HG02885 (cell line): ENCODE results near the gene STX4.

ENCODE experiments used
- ATAC-seq: cut with Tn5 transposase; IDR thresholded peaks from one replicate; pipeline ENCODE4 v1.9.1; 2021; ENCODE audit warnings: mild to moderate bottlenecking; ENCODE audit not compliant: unreplicated experiment, poor library complexity

Gene STX4

DNA sequence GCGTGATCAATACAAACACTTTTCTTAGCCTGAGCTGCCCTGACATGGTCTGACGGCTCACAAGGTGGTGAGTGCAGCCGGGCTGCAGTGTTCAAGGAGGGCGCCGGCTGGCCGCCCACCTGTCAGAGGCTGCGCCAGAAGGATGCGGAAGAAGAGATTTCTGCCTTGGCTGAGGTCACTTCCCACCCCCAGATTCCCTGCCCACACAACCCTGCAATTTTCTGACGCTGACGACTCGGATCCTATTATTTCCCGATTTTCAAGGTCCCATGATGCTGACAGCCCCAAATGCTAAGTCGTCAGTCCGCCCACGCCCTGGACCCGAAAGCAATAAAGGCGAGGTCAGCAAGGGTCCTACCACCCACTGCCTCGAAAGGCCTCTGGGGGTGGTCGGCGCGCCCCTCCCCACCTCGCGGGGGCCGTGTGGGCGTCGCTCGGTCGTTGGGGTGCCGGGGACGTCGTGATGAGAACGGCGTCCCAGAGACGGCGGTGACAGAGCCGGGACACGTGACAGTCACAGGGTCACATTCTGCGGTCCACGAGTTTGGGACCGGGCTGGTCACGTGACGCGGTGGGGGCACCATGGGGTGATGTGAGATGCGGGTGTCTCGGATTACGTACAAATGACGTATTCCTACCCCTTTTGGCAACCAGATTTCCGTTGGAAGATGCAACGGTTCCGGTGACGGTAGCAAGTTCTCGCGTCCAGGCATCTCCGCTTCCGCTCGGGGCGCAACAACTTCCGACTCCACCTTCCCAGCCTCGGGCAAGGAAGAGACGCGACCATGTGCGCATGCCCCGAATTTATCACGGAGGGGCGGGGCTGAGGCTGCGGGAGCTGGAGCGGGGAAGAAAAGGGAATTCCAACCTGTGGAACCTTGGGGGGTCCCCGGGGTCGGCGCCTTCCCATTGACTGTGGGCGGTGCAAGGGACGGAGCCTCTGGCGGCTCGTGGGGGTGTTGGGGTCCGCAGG lies at the start of gene STX4:
TSS of gene STX4 (plus strand) at position 823 of the 973 bp plus-strand sequence. CDS start 248 bp downstream, outside the sequence.
- peak; percentile 84 for ATAC-seq

DNA sequence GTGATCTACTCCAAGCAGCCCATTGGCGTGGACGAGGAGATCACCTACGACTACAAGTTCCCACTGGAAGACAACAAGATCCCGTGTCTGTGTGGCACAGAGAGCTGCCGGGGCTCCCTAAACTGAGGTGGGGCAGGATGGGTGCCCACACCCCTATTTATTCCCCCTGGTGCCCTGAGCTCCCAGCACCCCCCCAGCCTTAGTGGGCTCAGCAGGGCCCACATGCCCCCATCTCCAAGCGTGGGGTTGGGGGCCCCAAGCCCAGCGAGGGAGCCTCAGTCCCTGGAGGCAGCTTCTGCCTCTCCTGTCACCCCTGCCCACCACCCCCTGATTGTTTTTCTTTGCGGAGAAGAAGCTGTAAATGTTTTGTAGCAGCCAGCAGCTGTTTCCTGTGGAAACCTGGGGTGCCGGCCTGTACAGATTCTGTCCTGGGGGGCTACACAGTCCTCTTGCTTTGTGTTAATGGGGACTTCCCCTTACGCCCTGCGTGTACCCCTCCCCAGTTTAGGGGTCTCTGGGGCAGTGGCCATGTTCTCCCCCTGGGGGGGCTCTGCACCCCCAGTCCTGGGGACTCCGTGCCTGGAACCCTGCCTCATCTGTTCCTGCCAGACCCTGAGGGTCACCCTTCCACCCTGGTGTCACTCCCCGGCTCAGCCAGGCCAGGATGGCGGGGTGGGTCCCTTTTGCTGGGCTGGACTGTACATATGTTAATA lies 49.3 kb upstream of the STX4 start:
- no peak for ATAC-seq

DNA sequence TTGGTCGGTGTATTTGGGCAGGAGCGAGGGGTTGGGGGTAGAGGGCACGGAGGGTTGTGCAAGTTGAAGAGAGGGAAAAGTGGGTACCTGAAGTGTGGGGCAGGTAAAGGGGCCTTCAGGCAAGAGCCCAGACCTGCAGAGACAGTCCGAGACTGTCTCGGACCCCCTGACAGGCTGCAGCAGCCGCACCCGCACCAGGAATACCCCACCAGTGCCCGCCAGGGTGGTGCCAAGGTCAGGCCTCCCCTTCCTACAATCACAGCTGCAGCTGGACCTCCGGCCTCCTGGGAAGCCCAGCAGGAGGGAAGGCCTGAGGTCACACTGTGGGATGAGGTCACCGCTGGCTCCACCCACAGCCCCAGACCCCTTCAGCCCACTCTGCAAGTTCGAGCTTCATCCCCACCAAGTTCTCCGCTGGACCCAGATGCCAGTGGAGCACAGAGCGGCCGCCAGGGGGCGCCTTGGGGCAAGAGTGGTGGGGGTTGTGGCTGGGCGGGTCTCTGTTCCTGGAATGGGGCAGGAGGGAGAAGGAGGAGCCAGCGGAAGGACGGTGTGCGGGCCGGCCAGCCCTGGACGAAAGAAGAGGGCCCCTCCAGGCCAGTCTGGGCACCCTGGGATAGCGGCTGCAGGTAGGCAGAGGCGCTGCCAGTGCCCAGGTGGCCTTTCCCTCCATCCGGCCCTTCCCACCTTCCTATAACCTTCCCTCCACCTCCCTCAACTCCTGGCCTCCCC lies 48.5 kb upstream of the STX4 start, which contains the start of gene HSD3B7:
TSS of gene HSD3B7 (plus strand) at position 539 of the 732 bp plus-strand sequence. CDS start 452 bp downstream, outside the sequence.
- peak; percentile 62 for ATAC-seq

- no peak for ATAC-seq
These were observed 47.8 kb upstream of the STX4 start for GRCh38 chr16:30985401-30986128.

DNA sequence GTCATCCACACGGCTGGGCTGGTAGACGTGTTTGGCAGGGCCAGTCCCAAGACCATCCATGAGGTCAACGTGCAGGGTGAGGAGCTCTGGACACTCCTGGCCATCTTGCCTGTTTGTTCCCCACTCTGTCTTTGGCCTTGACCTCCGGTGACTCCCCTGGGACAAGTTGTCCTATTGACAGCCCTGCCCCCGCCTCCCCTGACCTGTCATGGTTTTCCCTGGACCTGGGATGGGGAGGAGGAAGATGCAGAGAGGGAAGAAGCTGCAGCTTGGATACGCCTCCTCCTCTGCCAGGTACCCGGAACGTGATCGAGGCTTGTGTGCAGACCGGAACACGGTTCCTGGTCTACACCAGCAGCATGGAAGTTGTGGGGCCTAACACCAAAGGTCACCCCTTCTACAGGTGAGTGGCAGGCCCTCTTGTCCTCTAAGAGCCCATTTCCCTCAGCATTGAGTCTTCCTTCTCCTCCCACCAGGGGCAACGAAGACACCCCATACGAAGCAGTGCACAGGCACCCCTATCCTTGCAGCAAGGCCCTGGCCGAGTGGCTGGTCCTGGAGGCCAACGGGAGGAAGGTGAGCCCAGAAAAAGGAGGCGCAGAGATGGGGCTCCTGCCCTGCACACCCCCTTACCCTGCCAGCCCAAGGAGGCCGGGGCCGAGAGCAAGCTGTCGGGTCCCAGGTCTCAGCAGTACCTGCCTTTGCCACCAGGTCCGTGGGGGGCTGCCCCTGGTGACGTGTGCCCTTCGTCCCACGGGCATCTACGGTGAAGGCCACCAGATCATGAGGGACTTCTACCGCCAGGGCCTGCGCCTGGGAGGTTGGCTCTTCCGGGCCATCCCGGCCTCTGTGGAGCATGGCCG lies 47.0 kb upstream of the STX4 start:
- no peak for ATAC-seq

DNA sequence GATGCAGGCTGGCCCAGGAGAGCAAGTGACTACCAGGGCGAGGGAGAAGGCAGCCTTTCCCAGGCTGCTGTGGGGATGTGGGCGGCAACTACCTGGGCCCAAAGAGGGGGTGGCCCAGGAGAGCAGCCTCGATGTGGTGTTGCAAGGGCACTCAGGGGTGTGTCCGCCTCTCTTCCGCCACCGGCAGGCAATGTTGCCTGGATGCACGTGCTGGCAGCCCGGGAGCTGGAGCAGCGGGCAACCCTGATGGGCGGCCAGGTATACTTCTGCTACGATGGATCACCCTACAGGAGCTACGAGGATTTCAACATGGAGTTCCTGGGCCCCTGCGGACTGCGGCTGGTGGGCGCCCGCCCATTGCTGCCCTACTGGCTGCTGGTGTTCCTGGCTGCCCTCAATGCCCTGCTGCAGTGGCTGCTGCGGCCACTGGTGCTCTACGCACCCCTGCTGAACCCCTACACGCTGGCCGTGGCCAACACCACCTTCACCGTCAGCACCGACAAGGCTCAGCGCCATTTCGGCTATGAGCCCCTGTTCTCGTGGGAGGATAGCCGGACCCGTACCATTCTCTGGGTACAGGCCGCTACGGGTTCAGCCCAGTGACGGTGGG lies 45.7 kb upstream of the STX4 start:
- no peak for ATAC-seq

DNA sequence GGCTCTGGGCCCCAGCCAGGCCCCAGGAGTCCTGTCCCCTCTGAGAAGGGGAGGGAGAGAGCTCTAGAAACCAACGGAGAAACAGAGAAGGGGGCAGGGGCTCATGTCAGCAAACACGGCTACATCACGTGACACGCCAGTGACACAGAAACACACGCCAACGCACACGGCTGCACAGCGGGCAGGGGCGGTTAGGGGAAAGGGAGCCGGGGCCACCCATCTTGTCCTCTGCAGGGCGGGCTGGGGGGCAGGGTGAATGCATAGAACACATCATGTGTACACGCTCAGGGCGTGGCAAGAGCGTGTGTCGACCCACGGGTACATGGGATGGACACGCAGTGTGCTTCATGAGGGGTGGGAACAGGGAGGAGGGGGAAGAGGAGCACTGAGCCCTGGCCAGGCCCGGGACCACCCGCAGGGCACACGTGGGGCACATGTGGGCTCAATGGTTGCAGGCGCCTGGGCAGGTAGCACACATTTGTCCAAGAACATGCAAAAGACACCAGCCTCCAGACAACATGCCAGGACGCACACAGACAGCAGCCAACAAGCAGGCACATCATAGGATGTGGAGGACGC lies 43.8 kb upstream of the STX4 start:
- ATAC-seq: no peak

DNA sequence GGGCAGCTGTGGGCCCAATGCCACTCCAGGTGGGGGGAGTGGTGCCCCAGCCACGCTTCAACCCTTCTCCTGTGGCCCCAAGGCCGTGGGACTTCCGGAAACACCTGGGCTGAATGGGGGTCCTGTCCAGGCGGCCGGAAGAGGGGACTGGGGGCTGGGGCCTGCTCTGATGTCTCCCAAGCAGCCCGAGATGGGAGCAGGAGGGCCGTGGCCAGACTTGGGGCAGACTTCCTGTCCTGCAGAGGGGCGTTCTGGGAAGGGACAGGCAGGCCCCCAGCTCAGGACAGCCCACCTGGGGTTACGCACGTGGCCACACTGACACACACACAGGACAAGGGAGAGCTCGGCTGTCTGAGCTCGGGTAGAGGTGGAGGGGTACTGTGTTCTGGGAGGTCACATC lies 43.3 kb upstream of the STX4 start:
- no peak for ATAC-seq

- no peak for ATAC-seq
These were observed 42.3 kb upstream of the STX4 start for GRCh38 chr16:30991052-30991451.

GRCh38 chr16:30992276-30992780 lies 41.0 kb upstream of the STX4 start:
- ATAC-seq: no peak

DNA sequence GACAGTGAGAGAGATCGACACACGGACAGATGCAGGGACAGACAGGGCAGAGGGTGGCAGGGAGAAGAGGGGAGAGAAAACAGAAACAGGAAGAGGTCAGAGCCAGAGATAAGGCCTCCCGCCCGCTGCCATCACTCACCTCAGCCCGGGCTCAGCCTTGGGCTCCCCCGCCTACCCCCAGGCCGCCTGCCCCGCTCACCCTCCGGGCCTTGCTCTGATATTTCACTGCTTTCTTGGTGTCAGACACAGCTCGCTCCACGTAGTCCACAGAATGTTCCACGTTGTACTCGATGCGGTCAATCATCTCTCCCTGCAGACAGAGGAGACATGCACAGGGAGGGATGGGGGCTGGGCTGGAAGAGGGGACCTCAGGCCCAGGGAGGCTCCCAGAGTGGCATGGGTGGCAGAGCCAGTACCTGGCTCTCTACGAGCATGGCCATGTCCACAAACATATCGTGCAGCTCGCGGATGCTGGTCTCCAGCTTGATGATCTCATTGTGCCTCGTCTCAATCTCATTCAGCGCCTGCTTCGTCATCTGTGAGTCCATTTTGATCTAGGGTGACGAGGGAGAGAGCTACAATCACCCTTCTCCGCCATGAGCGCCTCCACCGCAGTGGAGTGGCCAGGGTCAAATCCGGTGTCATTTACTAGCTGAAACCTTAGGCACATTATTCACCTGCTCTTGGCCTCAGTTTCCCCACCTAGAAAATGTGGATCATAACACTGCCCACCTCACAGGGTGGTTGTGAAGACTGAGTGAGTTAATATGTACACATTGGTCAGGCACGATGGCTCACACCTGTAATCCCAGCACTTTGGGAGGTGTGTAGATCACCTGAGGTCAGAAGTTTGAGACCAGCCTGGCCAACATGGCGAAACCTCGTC lies 40.2 kb upstream of the STX4 start:
- ATAC-seq: no peak

- ATAC-seq: no peak
These were observed 37.4 kb upstream of the STX4 start for GRCh38 chr16:30995927-30996323.

- ATAC-seq: peak; percentile 13
These were observed 36.9 kb upstream of the STX4 start for GRCh38 chr16:30996324-30996984.

GRCh38 chr16:30996985-30997724 lies 36.2 kb upstream of the STX4 start:
- peak; percentile 81 for ATAC-seq

- ATAC-seq: no peak
These were observed 35.3 kb upstream of the STX4 start for GRCh38 chr16:30997725-30998711.
